PC-3 (cell line): ENCODE measurements around the gene SH3GL3. TPM values are rescaled to one million over a fixed set of nuclear protein-coding genes. Genes with fewer than 3 reads are reported as not detected.

Source experiments
- ATAC-seq: fragments of 200-7000 bp; cut with Tn5 transposase; 2 replicates; pipeline ENCODE4 v1.9.1; 2020; ENCODE audit warnings: mild to moderate bottlenecking, moderate library complexity
- BruUV-seq: library from RNA; stranded (reverse); fragments of 400-500 nt; replicated peaks from 2 replicates; lab custom pipeline; 2021; lab: Mats Ljungman, UMichigan
- CTCF ChIA-PET: fragments of 300-600 bp; sonication (Branson Sonifier 250); formaldehyde crosslinking; loops from one replicate; lab custom pipeline; 2022; ENCODE audit warnings: antibody characterized with exemption; lab: Charles Lee
- POLR2A ChIA-PET: fragments of 300-600 bp; sonication (Branson Sonifier 250); formaldehyde crosslinking; loops from one replicate; lab custom pipeline; 2022; ENCODE audit warnings: antibody characterized with exemption; ENCODE audit not compliant: unreplicated experiment; lab: Charles Lee
- DNase-seq: peaks from one replicate; pipeline ENCODE4 v3.0.0-alpha.2; 2015
- H2AFZ ChIP-seq: fragments of 300-600 bp; sonication (generic); 2 replicates; pipeline ENCODE4 v1.6.0; 2016; ENCODE audit warnings: antibody characterized with exemption, low read length
- H3F3A ChIP-seq: fragments of 300-600 bp; sonication (generic); one replicate; pipeline ENCODE4 v1.6.0; 2017; ENCODE audit warnings: antibody characterized with exemption, low read length, control low read depth, mild to moderate bottlenecking; ENCODE audit not compliant: unreplicated experiment
- H3K27ac ChIP-seq: fragments of 300-600 bp; sonication (generic); 2 replicates; pipeline ENCODE4 v1.5.1; 2016; ENCODE audit warnings: mild to moderate bottlenecking, low read length
- H3K27me3 ChIP-seq: fragments of 300-600 bp; sonication (generic); 2 replicates; pipeline ENCODE4 v1.6.1; 2016; ENCODE audit warnings: low read length, mixed read lengths
- H3K36me3 ChIP-seq: fragments of 300-600 bp; sonication (generic); 2 replicates; pipeline ENCODE4 v1.6.1; 2016; ENCODE audit warnings: low read depth, mixed run types, low read length, mixed read lengths
- H3K4me1 ChIP-seq: fragments of 300-600 bp; sonication (generic); 2 replicates; pipeline ENCODE4 v1.5.1; 2016; ENCODE audit warnings: low read length; ENCODE audit not compliant: insufficient read depth
- H3K4me2 ChIP-seq: fragments of 300-600 bp; sonication (generic); 2 replicates; pipeline ENCODE4 v1.6.0; 2016; ENCODE audit warnings: low read length
- H3K4me3 ChIP-seq: fragments of 300-600 bp; sonication (generic); 2 replicates; pipeline ENCODE4 v1.5.1; 2016; ENCODE audit warnings: mild to moderate bottlenecking, low read length, mixed read lengths
- H3K79me2 ChIP-seq: fragments of 300-600 bp; sonication (generic); 2 replicates; pipeline ENCODE4 v1.6.1; 2017; ENCODE audit warnings: low read length, mixed read lengths
- H3K9ac ChIP-seq: fragments of 300-600 bp; sonication (generic); 2 replicates; pipeline ENCODE4 v1.6.0; 2016; ENCODE audit warnings: mild to moderate bottlenecking, low read length
- H3K9me2 ChIP-seq: fragments of 300-600 bp; sonication (generic); replicated peaks from 2 replicates; pipeline ENCODE4 v1.6.1; 2016; ENCODE audit warnings: mixed run types, low read length, mixed read lengths
- H3K9me3 ChIP-seq: fragments of 300-600 bp; sonication (generic); 2 replicates; pipeline ENCODE4 v1.6.1; 2016; ENCODE audit warnings: low read length, mixed read lengths
- H4K20me1 ChIP-seq: fragments of 300-600 bp; sonication (generic); 2 replicates; pipeline ENCODE4 v1.6.1; 2016; ENCODE audit warnings: low read length, mixed read lengths
- EZH2 ChIP-seq: fragments of 300-600 bp; sonication (generic); IDR thresholded peaks from one replicate; pipeline ENCODE4 v1.6.1; 2017; ENCODE audit warnings: antibody characterized with exemption, mild to moderate bottlenecking, low read length; ENCODE audit not compliant: unreplicated experiment
- EZH2phosphoT487 ChIP-seq: fragments of 300-600 bp; sonication (generic); IDR thresholded peaks from 2 replicates; pipeline ENCODE4 v1.6.1; 2018; ENCODE audit warnings: mild to moderate bottlenecking, antibody characterized with exemption, low read length, borderline replicate concordance
- intact Hi-C: fragments of 100-400 bp; cut with micrococcal nuclease; formaldehyde crosslinking; loops from 2 replicates; pipeline ENCODE4 v1.9.0; 2023
- total RNA-seq: library from RNA; depleted of rRNA; stranded (reverse); fragments of >200 nt; gene quantifications from 2 replicates; pipeline ENCODE4 v1.2.3, GENCODE V29; 2014
- TF ChIP-seq, protein P1 (sequence below): fragments of 300-600 bp; sonication (generic); conservative IDR thresholded peaks from 2 replicates; pipeline ENCODE4 v1.5.1; 2017; ENCODE audit warnings: antibody characterized with exemption, low read depth, mild to moderate bottlenecking, low read length

SH3GL3 gene
- total RNA-seq, 1 experiment from 2014 or later = 3.6 TPM

DNA sequence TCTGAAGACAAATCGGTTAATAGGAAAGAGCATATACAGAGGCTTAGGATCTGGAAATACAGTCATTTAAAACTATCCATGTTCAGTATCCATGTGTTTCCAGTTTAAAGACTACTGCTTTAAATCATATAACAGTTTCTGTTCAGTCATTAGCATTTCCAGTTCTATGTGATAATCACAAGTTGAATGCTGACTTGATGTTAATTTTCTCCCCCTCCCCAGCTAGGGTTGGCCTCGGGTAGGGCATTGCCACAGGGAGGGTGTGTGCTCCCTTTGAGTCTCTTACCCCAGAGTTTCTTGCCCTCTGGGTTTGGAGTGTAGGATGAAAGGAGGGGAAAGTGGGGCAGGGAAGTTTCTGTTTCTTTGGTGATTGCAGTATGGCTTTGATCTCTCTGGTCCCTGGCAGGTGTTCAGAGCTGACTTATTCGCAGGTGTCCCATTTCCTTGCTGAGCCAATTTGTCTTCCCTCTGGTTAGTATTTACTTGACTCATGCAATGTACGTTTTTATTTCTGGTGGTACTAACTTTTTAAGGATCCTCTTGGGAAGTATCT lies 86.3 kb downstream of the SH3GL3 start:
- no TSS peak for BruUV-seq
- intact Hi-C loops = no loop called here

DNA sequence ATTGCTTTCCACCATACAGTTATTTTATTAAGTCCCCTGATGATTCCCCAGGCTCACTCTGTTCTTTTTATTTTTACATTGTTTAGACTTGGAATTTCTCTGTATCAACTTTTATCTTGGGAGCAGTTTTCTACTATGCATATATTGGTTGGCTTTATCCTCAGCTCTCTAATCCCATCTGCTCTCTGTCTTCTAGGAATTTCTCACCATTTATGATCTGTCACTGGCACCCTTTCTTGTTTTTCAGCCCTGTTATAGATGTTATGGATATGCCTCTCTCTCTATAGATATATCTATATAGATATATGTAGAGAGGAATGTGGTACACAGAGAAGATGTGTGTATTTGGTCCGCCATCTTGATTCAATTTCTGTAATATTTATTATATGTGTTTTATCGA lies 90.5 kb downstream of the SH3GL3 start:
- Histone ChIP-seq H3K27ac (no peak overlapping the region), H3K9me2 (no peaks in the 10 kb centered on the region), H3K36me3 (no peaks in the 10 kb centered on the region), H3K4me2 (no peak overlapping the region), H3K4me3 (no peak overlapping the region), H3K27me3 (no peaks in the 10 kb centered on the region), H4K20me1 (no peaks in the 10 kb centered on the region), H3K9ac (no peak overlapping the region), H3K79me2 (no peaks in the 10 kb centered on the region), H3K9me3 (no peaks in the 10 kb centered on the region), H3F3A (no peaks in the 10 kb centered on the region), H2AFZ (no peak overlapping the region), H3K4me1 (no peaks in the 10 kb centered on the region)
- BruUV-seq = no TSS peak
- POLR2A ChIA-PET = no interaction called here
- no peak for ATAC-seq
- no peak for DNase-seq
- intact Hi-C loops = no loop called here
- TF ChIP-seq, protein P1, sequence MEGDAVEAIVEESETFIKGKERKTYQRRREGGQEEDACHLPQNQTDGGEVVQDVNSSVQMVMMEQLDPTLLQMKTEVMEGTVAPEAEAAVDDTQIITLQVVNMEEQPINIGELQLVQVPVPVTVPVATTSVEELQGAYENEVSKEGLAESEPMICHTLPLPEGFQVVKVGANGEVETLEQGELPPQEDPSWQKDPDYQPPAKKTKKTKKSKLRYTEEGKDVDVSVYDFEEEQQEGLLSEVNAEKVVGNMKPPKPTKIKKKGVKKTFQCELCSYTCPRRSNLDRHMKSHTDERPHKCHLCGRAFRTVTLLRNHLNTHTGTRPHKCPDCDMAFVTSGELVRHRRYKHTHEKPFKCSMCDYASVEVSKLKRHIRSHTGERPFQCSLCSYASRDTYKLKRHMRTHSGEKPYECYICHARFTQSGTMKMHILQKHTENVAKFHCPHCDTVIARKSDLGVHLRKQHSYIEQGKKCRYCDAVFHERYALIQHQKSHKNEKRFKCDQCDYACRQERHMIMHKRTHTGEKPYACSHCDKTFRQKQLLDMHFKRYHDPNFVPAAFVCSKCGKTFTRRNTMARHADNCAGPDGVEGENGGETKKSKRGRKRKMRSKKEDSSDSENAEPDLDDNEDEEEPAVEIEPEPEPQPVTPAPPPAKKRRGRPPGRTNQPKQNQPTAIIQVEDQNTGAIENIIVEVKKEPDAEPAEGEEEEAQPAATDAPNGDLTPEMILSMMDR = no peak
- TF ChIP-seq EZH2phosphoT487 (no peak), EZH2 (no peak)
- CTCF ChIA-PET = no interaction called here

More for the DNA sequence above, 86.3 kb downstream of the SH3GL3 start:
- no peaks in the 10 kb centered on the region; the same call in 1 of the 2 replicates for H3K36me3 ChIP-seq
- no peak overlapping the region for H3K9ac ChIP-seq
- no peak for DNase-seq
- no peak overlapping the region for H2AFZ ChIP-seq
- H3K27me3 ChIP-seq = no peaks in the 10 kb centered on the region
- ChIA-PET CTCF (no interaction called here), POLR2A (no interaction called here)
- H3K4me1 ChIP-seq = peaks cover 10% of the 10 kb centered on the region
- H3K79me2 ChIP-seq = no peaks in the 10 kb centered on the region
- ATAC-seq = no peak
- H4K20me1 ChIP-seq = no peaks in the 10 kb centered on the region
- no peaks in the 10 kb centered on the region for H3K9me2 ChIP-seq
- H3K27ac ChIP-seq = no peak overlapping the region
- no peak overlapping the region for H3K4me2 ChIP-seq
- H3F3A ChIP-seq = no peaks in the 10 kb centered on the region
- H3K4me3 ChIP-seq = no peak overlapping the region
- no peak for TF ChIP-seq EZH2phosphoT487
- TF ChIP-seq, protein P1 = no peak
- no peak for TF ChIP-seq EZH2
- H3K9me3 ChIP-seq = no peaks in the 10 kb centered on the region

DNA sequence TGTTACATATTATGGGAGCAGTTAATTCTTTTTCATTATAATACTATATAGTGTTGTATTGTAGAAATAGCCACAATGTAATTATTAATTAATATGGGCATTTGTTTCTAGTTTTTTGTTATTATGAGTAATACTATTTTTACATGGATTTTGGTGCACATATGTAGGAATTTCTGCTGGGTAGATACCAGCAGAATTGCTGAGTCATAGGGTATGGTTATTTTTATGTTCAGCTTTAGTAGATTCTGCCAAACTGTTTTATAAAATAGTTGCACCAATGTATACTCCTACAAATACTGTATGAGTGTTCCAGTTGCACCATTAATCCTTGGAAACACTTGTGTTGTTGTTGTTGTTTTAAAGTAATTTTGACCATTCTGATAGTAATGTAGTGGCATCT lies 91.5 kb downstream of the SH3GL3 start:
- no peak for ATAC-seq
- Histone ChIP-seq H3K36me3 (no peaks in the 10 kb centered on the region), H4K20me1 (no peaks in the 10 kb centered on the region), H3K4me2 (no peak overlapping the region), H3K9me2 (no peaks in the 10 kb centered on the region), H3K4me1 (no peaks in the 10 kb centered on the region), H3K27ac (no peak overlapping the region), H3K9ac (no peak overlapping the region), H3K27me3 (no peaks in the 10 kb centered on the region), H3K9me3 (no peaks in the 10 kb centered on the region), H3K79me2 (no peaks in the 10 kb centered on the region), H2AFZ (peak overlapping the region; percentile 31; the same call in 1 of the 2 replicates), H3K4me3 (no peak overlapping the region), H3F3A (no peaks in the 10 kb centered on the region)
- ChIA-PET CTCF (no interaction called here), POLR2A (no interaction called here)
- BruUV-seq = no TSS peak
- TF ChIP-seq EZH2 (no peak), EZH2phosphoT487 (no peak)
- TF ChIP-seq, protein P1 = no peak
- DNase-seq = no peak
- intact Hi-C loops = no loop called here
